Amniotic epithelial cell (primary cell): Measurements from ENCODE around the gene SYN1.
"Not testable (repeated sequence)": the region's sequence is repeated elsewhere in the genome, so short reads cannot be mapped to it uniquely, and the experiment has no call there.

Experiments
- DNase-seq: peaks from one replicate; pipeline ENCODE4 v3.0.0-alpha.2; 2010; ENCODE audit warnings: low read depth

SYN1 gene

DNA sequence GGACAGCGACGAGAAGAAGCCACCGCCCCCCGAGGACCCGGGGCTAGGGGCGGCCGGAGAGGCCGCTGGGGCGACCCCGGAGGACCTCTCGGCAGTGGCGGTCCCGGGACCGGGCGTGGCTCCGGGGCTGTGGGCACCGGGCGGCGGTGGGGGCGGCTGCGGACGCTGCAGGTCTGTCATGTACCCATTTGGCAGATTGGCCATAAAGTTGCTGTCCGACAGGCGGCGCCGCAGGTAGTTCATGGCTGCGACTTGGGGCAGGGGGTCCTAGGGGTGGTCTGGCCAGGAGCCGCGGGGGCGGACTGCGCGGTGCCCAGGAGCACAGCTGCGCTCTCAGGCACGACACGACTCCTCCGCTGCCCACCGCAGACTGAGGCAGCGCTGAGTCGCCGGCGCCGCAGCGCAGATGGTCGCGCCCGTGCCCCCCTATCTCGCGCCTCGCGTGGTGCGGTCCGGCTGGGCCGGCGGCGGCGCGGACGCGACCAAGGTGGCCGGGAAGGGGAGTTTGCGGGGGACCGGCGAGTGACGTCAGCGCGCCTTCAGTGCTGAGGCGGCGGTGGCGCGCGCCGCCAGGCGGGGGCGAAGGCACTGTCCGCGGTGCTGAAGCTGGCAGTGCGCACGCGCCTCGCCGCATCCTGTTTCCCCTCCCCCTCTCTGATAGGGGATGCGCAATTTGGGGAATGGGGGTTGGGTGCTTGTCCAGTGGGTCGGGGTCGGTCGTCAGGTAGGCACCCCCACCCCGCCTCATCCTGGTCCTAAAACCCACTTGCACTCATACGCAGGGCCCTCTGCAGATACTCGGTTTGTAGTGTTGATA, at the start of gene SYN1:
TSS of gene SYN1 (minus strand) at position 372 of the 817 bp plus-strand sequence. CDS start at position 243, 129 bp downstream.
- DNase-seq = peak; percentile 72

GRCh38 chrX:47665797-47666196, 46.1 kb upstream of the SYN1 start:
- not testable (repeated sequence) for DNase-seq

- DNase-seq = peak; percentile 84
Measured at GRCh38 chrX:47664737-47665136, 45.1 kb upstream of the SYN1 start.

DNA sequence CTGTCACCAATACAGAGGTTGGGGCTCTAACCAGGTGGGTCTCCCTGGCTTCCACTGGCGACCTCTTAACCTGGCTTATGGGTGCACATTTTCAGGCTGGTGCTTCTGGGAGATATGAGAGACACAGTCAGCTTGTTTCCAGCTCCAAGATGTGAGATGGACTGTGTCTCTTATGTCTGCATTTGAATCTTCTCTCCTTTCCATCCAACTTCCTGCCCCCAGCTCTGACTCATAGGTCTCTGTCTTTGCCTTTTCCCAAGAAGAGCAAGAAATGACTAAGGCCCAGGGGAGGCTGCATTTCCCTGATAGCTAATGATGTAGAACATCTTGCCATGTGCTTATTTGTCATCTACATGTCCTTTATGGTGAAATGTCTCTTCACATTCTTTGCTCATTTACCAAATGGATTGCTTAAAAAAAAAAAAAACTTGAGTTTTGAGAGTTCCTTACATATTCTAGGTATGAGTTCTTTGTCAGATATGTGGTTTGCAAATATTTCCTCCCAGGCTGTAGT, 42.5 kb upstream of the SYN1 start:
- DNase-seq = peak; percentile 98

DNA sequence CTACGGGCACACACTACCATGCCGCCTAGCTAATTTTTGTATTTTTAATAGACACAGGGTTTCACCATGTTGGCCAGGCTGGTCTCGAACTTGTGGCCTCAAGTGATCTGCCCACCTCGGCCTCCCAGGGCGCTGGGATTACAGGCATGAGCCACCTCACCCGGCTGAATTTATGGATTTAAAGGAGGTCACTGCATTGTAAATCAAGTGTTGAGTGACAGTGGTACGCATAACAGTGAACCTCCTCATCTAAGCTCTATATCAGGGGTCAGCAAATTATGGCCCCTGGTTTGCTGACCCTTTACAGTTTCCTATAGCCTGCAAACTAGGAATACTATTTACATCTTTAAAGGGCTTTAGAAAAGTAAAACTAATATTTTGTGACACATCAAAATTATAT, 41.9 kb upstream of the SYN1 start:
- no peak for DNase-seq

DNA sequence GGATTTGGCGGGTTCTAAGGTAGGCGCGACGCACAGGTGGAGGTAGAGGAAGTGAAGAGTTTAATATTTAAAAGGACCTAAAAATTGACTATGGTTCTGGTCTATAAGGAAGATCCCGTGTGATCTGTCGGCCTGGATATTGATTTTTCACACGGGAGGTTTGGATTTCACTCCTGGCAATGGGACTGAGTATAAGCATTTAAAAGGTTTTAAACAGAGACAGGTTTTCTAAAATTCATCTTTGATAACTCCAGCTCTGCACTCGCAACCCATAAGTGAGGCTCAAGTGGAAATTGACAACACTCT, 39.7 kb upstream of the SYN1 start:
- no peak for DNase-seq

- DNase-seq = peak; percentile 94
Measured at GRCh38 chrX:47658684-47659420, 39.2 kb upstream of the SYN1 start, which contains the start of gene UXT. UXT (minus strand) TSS chrX:47659180; CDS start chrX:47658927, 253 bp downstream.

DNA sequence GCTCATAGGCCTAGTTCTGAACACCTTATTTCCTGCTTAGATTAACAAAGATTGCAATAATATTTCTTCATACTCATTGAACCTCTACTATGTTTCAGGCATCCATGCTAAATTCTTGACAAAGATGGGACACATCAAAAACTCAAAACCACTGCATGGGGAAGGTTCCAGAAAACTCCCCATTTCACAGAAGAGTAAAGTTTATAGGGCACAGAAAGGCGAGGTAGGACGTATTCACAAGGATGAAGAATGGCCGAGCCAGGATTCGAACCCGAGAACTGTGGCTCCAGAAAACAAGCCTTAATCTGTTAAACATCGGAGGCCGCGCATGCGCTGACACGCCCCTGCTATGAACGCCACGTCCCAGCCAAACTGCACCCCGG, 38.6 kb upstream of the SYN1 start:
- DNase-seq = no peak

GRCh38 chrX:47651043-47651905, 31.6 kb upstream of the SYN1 start:
- DNase-seq = no peak

- DNase-seq = peak; percentile 98
Measured at GRCh38 chrX:47650164-47651042, 30.7 kb upstream of the SYN1 start, which contains the start of gene ELK1. ELK1 (minus strand) TSS chrX:47650563; CDS start chrX:47641441, 9,122 bp downstream.

DNA sequence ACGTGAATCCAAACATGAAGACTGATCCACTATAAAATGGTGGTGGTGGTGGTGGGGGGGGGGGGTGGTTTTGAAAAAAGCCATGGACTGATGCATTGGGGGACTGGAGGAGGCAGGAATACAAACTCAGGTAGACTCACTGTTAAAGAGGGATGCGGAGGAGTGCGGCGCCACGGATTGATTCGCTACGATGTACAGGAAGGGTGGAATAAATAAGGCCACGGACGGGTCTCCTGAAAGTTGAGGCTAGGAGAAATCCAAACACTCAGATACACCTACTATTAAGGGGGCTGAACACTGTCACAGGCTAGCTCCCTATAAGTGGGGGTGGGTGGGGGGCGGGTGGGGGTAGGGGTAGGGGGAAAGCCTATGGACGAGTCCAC, 30.1 kb upstream of the SYN1 start:
- no peak for DNase-seq

DNA sequence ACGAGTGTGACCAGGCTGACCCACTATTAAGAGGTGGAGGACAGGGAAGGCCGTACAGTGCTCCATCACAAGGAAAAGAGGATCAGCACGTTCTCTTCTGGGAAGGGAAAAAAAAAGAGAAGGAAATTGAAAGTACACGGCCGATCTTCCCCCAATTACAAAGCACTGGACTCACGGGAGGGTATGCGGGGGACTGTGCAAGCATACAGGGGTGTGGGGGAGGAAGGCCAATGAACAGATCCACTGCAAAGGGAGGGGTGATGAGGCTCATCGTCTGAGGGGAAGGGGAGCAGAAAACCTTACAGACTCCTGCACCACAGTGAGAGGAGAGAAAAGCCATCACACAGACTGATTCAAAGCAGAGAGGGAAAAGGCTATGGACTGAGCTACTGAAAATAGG, 29.6 kb upstream of the SYN1 start:
- peak; percentile 32 for DNase-seq

DNA sequence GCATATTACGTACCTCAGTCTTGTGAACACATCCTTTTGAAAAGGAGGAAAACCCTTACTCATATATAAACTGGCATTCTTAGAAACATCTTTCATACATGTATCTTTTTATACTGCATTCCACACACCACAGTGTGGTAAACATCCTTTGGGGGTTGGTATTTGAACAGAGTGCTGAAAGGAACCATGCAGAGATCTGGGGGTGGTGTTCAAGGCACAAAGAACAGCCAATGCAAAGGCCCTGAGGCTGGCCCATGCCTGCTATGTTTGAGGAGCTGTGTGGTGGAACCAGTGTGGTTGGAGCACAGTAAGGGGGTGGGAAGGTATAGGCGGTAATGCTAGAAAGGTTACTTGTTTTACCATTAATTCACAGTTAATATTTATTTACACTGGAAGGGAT, 28.7 kb upstream of the SYN1 start:
- DNase-seq = peak; percentile 69

DNA sequence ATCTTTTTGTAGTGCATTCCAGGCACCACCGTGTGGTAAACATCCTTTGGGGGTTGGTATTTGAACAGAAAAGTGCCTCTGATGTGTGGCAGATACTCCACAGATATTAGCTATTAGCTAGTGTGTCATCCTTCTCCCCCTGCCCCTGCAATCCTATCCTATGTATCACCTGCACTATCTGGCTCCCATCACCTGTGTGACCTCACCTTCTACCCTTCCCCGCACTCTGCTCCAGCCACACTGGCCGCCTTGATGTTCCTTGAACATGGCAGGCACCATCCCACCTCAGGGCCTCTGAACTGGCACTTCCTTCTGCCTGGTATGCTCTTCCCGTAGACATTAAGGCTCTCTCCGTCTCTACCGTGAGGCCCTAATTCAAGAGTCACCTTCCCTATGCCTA, 27.0 kb upstream of the SYN1 start:
- DNase-seq = no peak

- peak; percentile 70 for DNase-seq
Measured at GRCh38 chrX:47645530-47645929, 25.9 kb upstream of the SYN1 start.

GRCh38 chrX:47644557-47645091, 25.0 kb upstream of the SYN1 start:
- DNase-seq = no peak

DNA sequence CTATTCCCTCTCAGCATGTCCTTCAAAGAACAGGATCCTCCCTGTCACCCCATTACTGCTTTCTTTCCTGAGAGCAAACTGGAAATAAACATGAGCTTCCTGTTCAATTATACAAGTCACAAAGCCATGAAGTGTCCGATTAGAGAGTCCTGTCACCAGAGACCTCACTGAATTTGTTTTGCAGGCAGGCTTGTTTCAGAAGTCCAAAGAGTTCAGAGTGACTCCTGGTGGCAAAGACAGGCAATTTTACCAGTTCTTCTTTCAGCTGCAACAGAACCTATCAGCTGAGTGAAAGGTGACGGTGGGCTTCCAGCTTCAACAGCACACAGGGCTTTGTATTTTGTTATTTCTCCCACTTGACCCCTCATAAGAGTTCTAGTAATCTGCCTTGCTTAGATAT, 24.3 kb upstream of the SYN1 start:
- DNase-seq = peak; percentile 40

GRCh38 chrX:47638816-47639215, 19.2 kb upstream of the SYN1 start:
- no peak for DNase-seq

DNA sequence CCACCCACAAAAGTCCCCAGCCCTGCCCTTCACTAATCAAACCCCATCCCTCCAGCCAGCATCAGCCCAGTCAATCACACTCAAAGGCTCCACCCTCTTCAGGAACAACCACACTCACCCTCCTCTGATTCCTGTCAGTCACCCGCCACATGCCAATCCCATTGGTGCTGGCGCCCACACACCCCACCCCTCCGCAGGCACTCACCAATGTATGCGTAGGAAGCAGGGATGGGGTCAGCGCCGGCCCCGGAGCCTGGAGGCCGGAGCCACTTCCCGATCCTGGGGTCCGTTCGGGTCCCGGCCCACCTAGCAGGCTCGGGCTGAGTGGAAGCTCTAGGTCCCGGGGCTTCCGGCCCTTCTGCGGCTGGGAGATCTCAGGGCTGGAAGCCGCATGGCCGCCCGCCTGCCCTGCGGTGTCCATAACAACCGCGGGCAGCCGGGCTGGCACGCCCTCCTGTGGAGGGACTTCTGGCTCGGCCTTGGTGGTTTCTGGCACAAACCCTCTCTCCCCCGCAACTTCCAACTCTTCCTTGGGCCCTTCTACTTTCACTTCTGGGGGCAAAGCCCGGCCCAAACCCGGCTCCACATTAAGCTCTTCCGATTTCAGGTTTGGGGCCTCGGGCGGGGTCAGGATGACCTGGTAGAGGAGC, 18.0 kb upstream of the SYN1 start:
- peak; percentile 81 for DNase-seq

GRCh38 chrX:47634871-47635575, 15.4 kb upstream of the SYN1 start:
- no peak for DNase-seq
